Lower lobe of right lung (tissue), 1 donor: Measurements from ENCODE around the gene TTC8. TPM values are rescaled to one million over a fixed set of nuclear protein-coding genes. Genes with fewer than 3 reads are reported as not detected.

Experiments used
- total RNA-seq: library from RNA; stranded (reverse); fragmentation: NEBNext Ultra II Directional; extraction: Animal tissue kit (Norgen Biotek cat#: 25700); gene quantifications from one replicate; pipeline ENCODE4 v1.2.1, GENCODE V29; 2021
- donor health status: DM: no; HTN: yes; CAD: no; lungs with severe emphysema.

Gene TTC8
- total RNA-seq, 1 donor from 2014 or later: 12.1 TPM

Other genes starting within 250 kb of the TTC8 start
- 2.4 TPM for gene EML5, start 31.7 kb upstream of the TTC8 start, total RNA-seq